Cardiac fibroblast (primary cell): Measurements from ENCODE around the gene P2RX7.

ENCODE experiments used
- DNase-seq, 2 donors: peaks; one replicate each; pipeline versions ENCODE4 v3.0.0 to v3.0.0-alpha.2; 2010; ENCODE audit warnings: low read depth in 2 of 2
- H3K4me3 ChIP-seq, 2 donors: replicated peaks in 1 of 2; 1 replicate in 1 of 2; 2 replicates in 1 of 2; pipeline ENCODE4 v1.5.1; 2011; ENCODE audit warnings: low read depth in 2 of 2, low read length in 2 of 2, mild to moderate bottlenecking in 2 of 2, moderate library complexity in 1 of 2
- TF ChIP-seq, protein P1 (sequence below): IDR thresholded peaks from one replicate; pipeline ENCODE4 v1.5.1; 2011; ENCODE audit warnings: low read depth, mild to moderate bottlenecking, low read length, inconsistent platforms

The P2RX7 gene

DNA sequence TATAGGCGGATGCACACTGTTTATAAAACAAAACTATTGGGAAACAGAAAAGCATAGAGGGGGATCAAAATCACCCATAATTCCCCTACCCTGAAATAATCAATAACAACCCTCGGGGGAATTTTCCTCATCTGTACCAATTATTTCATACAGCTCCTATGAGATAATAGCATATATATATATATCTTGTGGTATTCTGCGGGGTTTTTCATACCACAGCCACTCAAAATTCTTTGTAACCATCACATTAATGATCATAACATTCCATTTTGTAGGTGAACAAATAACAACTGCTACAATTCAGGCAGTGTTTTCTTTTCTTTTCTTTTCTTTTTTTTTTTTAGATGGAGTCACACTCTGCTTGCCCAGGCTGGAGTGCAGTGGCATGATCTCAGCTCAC, 35.3 kb downstream of the P2RX7 start:
- no peak for DNase-seq
- TF ChIP-seq, protein P1, sequence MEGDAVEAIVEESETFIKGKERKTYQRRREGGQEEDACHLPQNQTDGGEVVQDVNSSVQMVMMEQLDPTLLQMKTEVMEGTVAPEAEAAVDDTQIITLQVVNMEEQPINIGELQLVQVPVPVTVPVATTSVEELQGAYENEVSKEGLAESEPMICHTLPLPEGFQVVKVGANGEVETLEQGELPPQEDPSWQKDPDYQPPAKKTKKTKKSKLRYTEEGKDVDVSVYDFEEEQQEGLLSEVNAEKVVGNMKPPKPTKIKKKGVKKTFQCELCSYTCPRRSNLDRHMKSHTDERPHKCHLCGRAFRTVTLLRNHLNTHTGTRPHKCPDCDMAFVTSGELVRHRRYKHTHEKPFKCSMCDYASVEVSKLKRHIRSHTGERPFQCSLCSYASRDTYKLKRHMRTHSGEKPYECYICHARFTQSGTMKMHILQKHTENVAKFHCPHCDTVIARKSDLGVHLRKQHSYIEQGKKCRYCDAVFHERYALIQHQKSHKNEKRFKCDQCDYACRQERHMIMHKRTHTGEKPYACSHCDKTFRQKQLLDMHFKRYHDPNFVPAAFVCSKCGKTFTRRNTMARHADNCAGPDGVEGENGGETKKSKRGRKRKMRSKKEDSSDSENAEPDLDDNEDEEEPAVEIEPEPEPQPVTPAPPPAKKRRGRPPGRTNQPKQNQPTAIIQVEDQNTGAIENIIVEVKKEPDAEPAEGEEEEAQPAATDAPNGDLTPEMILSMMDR = no peak
- no peak overlapping the region for H3K4me3 ChIP-seq

DNA sequence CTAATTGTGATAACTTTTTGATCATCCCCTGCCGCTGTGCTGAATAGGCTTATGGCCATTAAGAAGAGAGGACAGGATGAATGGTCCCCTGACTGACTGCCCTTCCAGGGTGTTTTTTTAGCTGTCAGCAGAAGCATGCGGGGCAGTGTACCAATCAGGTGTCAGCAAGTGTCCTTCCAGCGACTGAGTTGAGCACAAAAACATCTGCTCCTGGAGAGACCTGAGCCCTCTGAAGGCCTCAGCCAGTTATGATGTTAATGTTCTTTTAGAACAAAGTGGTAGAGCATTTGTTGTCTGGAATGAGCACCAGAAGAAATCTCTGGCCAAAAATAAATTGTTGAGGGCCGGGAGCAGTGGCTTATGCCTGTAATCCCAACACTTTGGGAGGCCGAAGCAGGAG, 37.5 kb downstream of the P2RX7 start:
- no peak for DNase-seq
- no peak overlapping the region for H3K4me3 ChIP-seq
- TF ChIP-seq, protein P1 = no peak

DNA sequence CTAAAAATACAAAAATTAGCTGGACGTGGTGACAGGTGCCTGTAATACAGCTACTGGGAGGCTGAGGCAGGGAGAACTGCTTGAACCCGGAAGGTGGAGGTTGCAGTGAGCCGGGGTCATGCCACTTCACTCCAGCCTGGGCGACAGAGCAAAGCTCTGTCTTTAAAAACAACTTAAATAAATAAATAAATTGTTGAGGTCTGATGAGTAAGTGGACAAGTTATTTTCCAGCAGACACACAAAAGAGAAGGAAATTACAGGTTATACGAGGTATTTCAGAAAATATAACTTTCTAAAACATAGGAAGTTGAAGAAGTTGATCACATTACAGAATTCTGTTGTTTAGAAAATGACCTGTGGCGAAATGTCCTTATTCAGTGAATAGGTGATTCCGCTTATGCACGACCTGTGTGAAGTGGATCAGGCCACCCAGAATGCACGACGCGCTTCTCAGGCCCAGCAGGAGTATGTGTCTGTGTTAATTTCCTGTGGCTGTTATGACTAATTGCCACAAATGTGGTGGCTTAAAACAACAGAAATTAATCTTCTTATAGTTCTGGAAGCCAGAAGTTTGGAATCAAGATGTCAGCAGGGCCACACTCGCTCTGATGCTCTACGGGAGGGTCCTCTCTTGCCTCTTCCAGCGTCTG, 38.1 kb downstream of the P2RX7 start:
- H3K4me3 ChIP-seq = no peak overlapping the region
- peak in 1 of 2 donors; percentile 33 for DNase-seq

DNA sequence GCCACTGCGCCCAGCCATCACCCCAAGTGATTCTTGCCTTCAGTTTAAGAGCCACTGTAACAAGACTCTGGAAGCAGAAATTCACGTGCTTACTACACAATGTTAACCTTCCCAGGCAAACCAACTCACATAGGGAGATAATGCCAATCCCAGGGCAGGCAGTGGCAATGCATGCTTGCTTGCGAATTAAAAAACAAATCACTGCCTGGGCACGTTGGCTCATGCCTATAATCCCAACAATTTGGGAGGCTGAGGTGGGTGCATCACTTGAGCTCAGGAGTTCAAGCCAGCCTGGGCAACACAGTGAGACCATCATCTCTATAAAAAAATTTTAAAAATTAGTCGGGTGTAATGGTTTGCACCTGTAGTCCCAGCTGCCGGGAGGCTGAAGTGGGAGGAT, 39.5 kb downstream of the P2RX7 start:
- no peak overlapping the region for H3K4me3 ChIP-seq
- DNase-seq = no peak
- TF ChIP-seq, protein P1 = no peak

More for the DNA sequence above, 38.1 kb downstream of the P2RX7 start:
- TF ChIP-seq, protein P1 = no peak

DNA sequence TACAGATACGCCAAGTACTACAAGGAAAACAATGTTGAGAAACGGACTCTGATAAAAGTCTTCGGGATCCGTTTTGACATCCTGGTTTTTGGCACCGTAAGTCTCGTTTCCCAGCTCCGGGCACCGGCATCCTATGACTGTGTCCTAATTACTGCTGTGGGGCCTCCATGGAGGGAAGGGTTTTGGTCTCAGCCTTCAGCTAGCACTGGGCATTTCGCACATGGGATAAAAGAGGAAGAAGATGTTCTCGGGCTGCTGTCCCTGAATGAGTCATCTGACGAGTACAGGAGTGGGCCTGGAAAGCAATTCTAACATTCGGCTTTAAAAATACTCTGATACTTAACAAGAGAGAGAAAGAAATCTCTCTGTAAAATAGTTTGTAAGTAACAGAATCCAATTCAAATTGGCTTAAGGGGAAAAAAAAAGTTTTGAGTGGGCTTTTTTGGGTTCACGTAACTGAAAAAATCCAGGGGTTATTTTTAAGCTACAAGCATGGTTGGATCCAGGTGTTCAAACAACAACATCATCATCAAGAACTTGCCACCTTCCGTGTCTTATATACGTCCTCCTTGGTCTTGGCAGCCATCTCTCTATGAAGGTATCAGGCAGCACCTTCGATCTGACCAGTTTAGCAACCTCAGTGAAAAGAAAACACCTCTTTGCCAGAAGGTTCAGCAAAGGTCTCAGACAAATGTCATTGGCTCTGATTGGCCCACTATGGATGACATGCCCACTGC, 42.9 kb downstream of the P2RX7 start:
- no peak overlapping the region for H3K4me3 ChIP-seq
- peak in 1 of 2 donors; percentile 35 for DNase-seq
- TF ChIP-seq, protein P1 = no peak

DNA sequence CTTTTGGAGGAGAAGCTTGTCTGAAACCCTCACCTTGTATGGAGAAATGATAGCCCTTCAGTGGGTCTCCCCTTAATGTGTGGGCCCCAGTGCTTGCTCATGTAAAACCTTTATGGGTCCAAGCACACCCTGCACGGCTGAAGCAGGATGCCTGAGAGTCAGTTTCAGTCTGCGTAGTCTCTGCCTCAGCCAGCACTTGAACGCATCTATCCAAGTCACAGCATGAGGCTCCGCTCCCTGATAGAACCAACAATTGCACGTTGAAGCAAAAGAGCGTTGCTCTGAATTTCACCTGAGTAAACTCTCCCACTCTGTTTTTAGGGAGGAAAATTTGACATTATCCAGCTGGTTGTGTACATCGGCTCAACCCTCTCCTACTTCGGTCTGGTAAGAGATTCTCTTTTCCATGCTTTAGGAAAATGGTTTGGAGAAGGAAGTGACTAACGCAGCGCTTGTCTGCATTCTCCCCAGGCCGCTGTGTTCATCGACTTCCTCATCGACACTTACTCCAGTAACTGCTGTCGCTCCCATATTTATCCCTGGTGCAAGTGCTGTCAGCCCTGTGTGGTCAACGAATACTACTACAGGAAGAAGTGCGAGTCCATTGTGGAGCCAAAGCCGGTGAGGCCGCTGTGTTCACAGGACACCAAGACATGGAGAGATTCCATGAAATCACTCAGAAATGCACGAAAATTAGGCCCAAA, 44.3 kb downstream of the P2RX7 start:
- no peak for DNase-seq
- TF ChIP-seq, protein P1 = no peak
- no peak overlapping the region for H3K4me3 ChIP-seq
